H1 (cell line): ENCODE measurements around the gene TTI1.

Experiments used
- ATF2 ChIP-seq: IDR thresholded peaks from 2 replicates; pipeline ENCODE4 v1.6.1; 2012; ENCODE audit warnings: low read length, inconsistent platforms
- CHD2 ChIP-seq: IDR thresholded peaks from 2 replicates; pipeline ENCODE4 v1.6.1; 2012; ENCODE audit warnings: low read length, improper control_type of control experiment
- CTCF ChIP-seq, 3 experiments: IDR thresholded peaks; 1 replicate in 2 of 3; 2 replicates in 1 of 3; pipeline versions ENCODE4 v1.5.1 to v1.6.1; 2011; ENCODE audit warnings: low read length in 3 of 3, mild to moderate bottlenecking in 3 of 3, inconsistent platforms in 2 of 3, low read depth in 1 of 3, moderate library complexity in 1 of 3; ENCODE audit not compliant: insufficient read depth in 1 of 3; ENCODE audit errors: control extremely low read depth in 1 of 3
- EZH2 ChIP-seq: fragments of 200-600 bp; sonication (generic); IDR thresholded peaks from 2 replicates; pipeline ENCODE4 v1.7.1; 2012; ENCODE audit warnings: low read depth, mild to moderate bottlenecking, moderate library complexity, low read length, inconsistent platforms; ENCODE audit not compliant: severe bottlenecking
- MAX ChIP-seq: IDR thresholded peaks from 2 replicates; pipeline ENCODE4 v1.6.1; 2012; ENCODE audit warnings: inconsistent platforms
- POLR2A ChIP-seq, 2 experiments: IDR thresholded peaks; 1 replicate in 1 of 2; 2 replicates in 1 of 2; pipeline ENCODE4 v1.6.1; 2011; ENCODE audit warnings: low read depth in 2 of 2, low read length in 2 of 2, mild to moderate bottlenecking in 2 of 2; ENCODE audit errors: control extremely low read depth in 1 of 2
- POLR2AphosphoS5 ChIP-seq: IDR thresholded peaks from 2 replicates; pipeline ENCODE4 v1.6.1; 2011; ENCODE audit warnings: low read depth, low read length
- RAD21 ChIP-seq, 2 experiments: IDR thresholded peaks in 1 of 2; conservative IDR thresholded peaks in 1 of 2; 2 replicates each; pipeline ENCODE4 v1.6.1; 2011; ENCODE audit warnings: low read depth in 2 of 2, low read length in 2 of 2, improper control_type of control experiment in 1 of 2, inconsistent platforms in 1 of 2, mild to moderate bottlenecking in 1 of 2, moderate library complexity in 1 of 2

GRCh38 chr20:38073307-38074071 is 40.2 kb upstream of the TTI1 start:
- TF ChIP-seq MAX (no peak), ATF2 (no peak), EZH2 (no peak), CHD2 (no peak), CTCF (IDR thresholded peaks at IDR 0.05; ENCODE audit: control extremely low read depth in 1 of 3, insufficient read depth in 1 of 3, low read depth in 1 of 3, low read length in 3 of 3) (peak in 2 of 3 experiments; percentile 69 to 78; a peak in 3 of 4 replicates), POLR2A (IDR thresholded peaks at IDR 0.05; ENCODE audit: control extremely low read depth in 1 of 2, low read depth in 2 of 2, low read length in 2 of 2) (no peak), RAD21 (IDR thresholded peaks at IDR 0.05 in 1 of 2, conservative IDR thresholded peaks at IDR 0.05 in 1 of 2; ENCODE audit: low read depth in 2 of 2, low read length in 2 of 2) (peak; percentile 49 to 62), POLR2AphosphoS5 (no peak)
